Measurements from ENCODE around the gene TNS3.

- TF ChIP-seq, protein P1, sequence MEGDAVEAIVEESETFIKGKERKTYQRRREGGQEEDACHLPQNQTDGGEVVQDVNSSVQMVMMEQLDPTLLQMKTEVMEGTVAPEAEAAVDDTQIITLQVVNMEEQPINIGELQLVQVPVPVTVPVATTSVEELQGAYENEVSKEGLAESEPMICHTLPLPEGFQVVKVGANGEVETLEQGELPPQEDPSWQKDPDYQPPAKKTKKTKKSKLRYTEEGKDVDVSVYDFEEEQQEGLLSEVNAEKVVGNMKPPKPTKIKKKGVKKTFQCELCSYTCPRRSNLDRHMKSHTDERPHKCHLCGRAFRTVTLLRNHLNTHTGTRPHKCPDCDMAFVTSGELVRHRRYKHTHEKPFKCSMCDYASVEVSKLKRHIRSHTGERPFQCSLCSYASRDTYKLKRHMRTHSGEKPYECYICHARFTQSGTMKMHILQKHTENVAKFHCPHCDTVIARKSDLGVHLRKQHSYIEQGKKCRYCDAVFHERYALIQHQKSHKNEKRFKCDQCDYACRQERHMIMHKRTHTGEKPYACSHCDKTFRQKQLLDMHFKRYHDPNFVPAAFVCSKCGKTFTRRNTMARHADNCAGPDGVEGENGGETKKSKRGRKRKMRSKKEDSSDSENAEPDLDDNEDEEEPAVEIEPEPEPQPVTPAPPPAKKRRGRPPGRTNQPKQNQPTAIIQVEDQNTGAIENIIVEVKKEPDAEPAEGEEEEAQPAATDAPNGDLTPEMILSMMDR (IDR thresholded peaks at IDR 0.05), result no peak
- TF ChIP-seq POLR2A (IDR thresholded peaks at IDR 0.05), result no peak
Measured at GRCh38 chr7:47244692-47245091, 337.2 kb downstream of the TNS3 start.
